ENCODE results near the gene GLT6D1.

GLT6D1 gene

DNA sequence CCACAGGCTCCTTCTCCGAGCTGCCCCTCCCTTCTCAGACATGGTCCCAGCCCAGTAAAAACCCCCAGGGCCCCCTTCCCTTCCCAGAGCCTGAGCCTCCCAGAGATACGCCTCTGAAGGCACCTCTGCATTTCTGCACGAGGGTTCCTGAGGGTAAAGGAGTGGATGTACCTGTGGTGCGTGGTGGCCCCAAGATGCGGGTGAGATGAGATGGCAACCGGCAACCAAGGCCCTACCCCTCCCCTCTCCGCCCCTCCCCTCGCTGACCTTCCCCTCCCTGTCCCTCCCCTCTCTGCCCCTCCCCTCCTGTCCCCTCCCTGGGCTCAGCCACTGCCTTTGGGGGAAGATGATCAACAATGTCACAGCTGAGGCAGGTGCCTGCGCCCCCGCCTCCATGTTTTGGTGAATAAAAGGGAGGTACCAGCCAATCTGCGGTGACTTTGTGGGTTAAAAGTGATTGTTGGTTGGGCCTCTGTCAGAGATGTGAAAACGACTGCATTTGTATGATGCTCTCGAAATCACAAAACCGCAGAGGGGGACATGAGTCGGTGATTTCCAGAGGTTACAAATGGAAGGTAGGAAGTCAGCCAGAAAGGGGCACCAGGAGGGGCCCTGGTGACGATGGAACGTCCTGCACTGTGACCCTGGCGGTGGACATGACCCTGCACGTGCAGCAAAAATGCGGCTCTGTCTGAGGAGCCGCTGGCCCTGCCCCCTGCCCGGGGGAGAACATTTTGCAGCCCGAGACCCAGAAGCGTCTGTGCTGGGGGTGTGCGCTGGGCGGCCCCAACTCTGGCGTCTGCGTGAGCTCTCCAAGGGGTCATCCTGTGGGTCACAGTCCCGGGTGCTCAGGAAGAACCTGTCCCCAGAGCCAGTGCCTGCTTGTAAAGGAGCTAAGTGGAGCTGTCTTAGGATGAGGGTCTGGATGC is 27.5 kb upstream of the GLT6D1 start:
- Histone ChIP-seq H3K9me2 (replicated peaks; ENCODE audit: control insufficient read depth, low read length) (no peaks in the 10 kb centered on the region), H3K27ac (ENCODE audit: low read depth, low read length) (no peak overlapping the region), H4K20me1 (ENCODE audit: control insufficient read depth, insufficient read depth, low read depth, low read length) (no peaks in the 10 kb centered on the region), H3K4me1 (ENCODE audit: control insufficient read depth, low read length) (no peaks in the 10 kb centered on the region), H3K9me3 (ENCODE audit: control insufficient read depth, insufficient read depth, low read length) (no peaks in the 10 kb centered on the region), H3K4me2 (ENCODE audit: low read length) (no peak overlapping the region), H3K27me3 (ENCODE audit: control insufficient read depth, low read length) (no peaks in the 10 kb centered on the region), H3K4me3 (ENCODE audit: low read length) (no peak overlapping the region), H3K79me2 (ENCODE audit: control insufficient read depth, low read length) (no peaks in the 10 kb centered on the region), H3K36me3 (ENCODE audit: control insufficient read depth, low read length) (no peaks in the 10 kb centered on the region), H3F3A (ENCODE audit: control insufficient read depth, insufficient read depth) (no peaks in the 10 kb centered on the region)
- TF ChIP-seq, protein P1, sequence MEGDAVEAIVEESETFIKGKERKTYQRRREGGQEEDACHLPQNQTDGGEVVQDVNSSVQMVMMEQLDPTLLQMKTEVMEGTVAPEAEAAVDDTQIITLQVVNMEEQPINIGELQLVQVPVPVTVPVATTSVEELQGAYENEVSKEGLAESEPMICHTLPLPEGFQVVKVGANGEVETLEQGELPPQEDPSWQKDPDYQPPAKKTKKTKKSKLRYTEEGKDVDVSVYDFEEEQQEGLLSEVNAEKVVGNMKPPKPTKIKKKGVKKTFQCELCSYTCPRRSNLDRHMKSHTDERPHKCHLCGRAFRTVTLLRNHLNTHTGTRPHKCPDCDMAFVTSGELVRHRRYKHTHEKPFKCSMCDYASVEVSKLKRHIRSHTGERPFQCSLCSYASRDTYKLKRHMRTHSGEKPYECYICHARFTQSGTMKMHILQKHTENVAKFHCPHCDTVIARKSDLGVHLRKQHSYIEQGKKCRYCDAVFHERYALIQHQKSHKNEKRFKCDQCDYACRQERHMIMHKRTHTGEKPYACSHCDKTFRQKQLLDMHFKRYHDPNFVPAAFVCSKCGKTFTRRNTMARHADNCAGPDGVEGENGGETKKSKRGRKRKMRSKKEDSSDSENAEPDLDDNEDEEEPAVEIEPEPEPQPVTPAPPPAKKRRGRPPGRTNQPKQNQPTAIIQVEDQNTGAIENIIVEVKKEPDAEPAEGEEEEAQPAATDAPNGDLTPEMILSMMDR (IDR thresholded peaks at IDR 0.05; ENCODE audit: low read depth, low read length, poor library complexity, severe bottlenecking), result no peak
- TF ChIP-seq EZH2phosphoT487 (IDR thresholded peaks at IDR 0.05; ENCODE audit: borderline replicate concordance, low read length), result no peak

DNA sequence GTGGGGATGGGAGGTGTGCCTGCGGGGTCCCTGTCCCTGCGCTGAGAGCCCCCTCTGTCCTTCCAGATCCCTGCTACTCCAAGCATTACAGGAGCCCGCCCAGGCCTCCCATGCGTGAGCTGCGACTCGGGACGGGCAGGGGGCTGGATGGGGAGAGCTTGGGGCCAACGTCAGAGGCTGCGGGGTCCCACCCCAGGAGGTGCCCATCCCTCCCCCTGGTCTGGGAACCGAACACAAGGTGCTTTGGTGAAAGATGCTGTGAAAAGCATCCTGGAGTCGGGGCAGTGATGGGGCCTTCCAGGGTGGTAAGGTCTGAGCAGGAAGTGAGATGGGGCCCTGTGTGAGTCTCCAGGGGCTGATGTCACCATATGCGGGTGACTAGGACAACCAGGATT is 26.5 kb upstream of the GLT6D1 start:
- Histone ChIP-seq H3K4me2 (ENCODE audit: low read length) (no peak overlapping the region), H3K27me3 (ENCODE audit: control insufficient read depth, low read length) (no peaks in the 10 kb centered on the region), H3F3A (ENCODE audit: control insufficient read depth, insufficient read depth) (no peaks in the 10 kb centered on the region), H3K9me2 (replicated peaks; ENCODE audit: control insufficient read depth, low read length) (no peaks in the 10 kb centered on the region), H3K79me2 (ENCODE audit: control insufficient read depth, low read length) (no peaks in the 10 kb centered on the region), H3K4me1 (ENCODE audit: control insufficient read depth, low read length) (no peaks in the 10 kb centered on the region), H3K4me3 (ENCODE audit: low read length) (no peak overlapping the region), H4K20me1 (ENCODE audit: control insufficient read depth, insufficient read depth, low read depth, low read length) (no peaks in the 10 kb centered on the region), H3K9me3 (ENCODE audit: control insufficient read depth, insufficient read depth, low read length) (no peaks in the 10 kb centered on the region), H3K36me3 (ENCODE audit: control insufficient read depth, low read length) (no peaks in the 10 kb centered on the region), H3K27ac (ENCODE audit: low read depth, low read length) (no peak overlapping the region)
- TF ChIP-seq, protein P1 (IDR thresholded peaks at IDR 0.05; ENCODE audit: low read depth, low read length, poor library complexity, severe bottlenecking), result no peak
- no peak for TF ChIP-seq EZH2phosphoT487 (IDR thresholded peaks at IDR 0.05; ENCODE audit: borderline replicate concordance, low read length)

DNA sequence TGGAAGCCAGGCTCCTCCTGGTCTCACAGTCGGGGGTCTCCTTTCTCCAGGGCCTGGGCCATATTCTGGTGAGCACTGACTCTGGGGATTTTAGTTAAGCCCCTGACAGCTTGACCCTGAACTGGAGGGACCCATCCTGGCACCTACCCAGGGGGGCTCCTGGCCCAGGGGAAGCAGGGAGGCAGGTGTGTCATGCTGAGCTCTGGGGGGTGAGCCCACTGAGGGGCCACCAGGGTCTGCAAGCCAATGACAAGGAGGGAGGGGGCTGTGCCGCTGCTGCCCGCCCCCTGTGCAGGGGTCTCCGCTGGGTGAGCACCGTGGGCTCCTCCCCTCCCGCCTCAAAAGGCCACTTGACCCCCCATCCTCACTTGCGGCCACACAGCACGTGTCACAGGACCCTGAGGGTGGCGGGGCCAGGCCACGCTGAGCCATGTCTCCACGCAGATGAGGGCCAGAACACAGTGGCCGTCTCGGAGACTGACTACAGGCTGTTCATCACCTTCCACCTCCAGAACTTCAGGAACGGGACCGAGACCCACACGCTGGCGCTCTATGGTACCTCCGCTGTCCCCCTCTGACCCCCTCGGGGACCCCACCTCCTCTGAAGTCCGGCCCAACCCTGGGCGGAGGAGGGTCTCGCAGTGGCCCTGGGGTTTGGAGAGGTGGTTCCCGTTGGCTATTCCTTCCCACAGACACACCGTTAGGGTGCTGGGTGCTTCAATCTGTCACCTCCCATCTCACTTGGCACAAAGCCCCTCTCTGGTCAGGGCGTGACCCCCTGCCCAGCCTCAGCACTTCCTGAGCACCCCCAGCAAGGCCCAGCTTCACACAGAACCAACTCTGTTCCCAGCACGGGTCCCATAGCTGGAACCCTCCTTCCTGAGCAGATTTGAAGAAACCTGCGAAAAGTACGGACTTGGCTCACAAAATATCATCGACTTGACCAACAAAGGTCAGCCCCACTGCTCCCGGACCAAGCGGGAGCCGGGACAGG is 25.8 kb upstream of the GLT6D1 start:
- Histone ChIP-seq H3K27ac (ENCODE audit: low read depth, low read length) (no peak overlapping the region), H4K20me1 (ENCODE audit: control insufficient read depth, insufficient read depth, low read depth, low read length) (no peaks in the 10 kb centered on the region), H3K36me3 (ENCODE audit: control insufficient read depth, low read length) (no peaks in the 10 kb centered on the region), H3F3A (ENCODE audit: control insufficient read depth, insufficient read depth) (no peaks in the 10 kb centered on the region), H3K79me2 (ENCODE audit: control insufficient read depth, low read length) (no peaks in the 10 kb centered on the region), H3K4me3 (ENCODE audit: low read length) (no peak overlapping the region), H3K27me3 (ENCODE audit: control insufficient read depth, low read length) (no peaks in the 10 kb centered on the region), H3K4me2 (ENCODE audit: low read length) (no peak overlapping the region), H3K4me1 (ENCODE audit: control insufficient read depth, low read length) (no peaks in the 10 kb centered on the region), H3K9me2 (replicated peaks; ENCODE audit: control insufficient read depth, low read length) (no peaks in the 10 kb centered on the region), H3K9me3 (ENCODE audit: control insufficient read depth, insufficient read depth, low read length) (no peaks in the 10 kb centered on the region)
- TF ChIP-seq EZH2phosphoT487 (IDR thresholded peaks at IDR 0.05; ENCODE audit: borderline replicate concordance, low read length), result no peak
- TF ChIP-seq, protein P1 (IDR thresholded peaks at IDR 0.05; ENCODE audit: low read depth, low read length, poor library complexity, severe bottlenecking), result no peak

Data from DOHH2 (cell line).